ENCODE data around the gene AGTRAP.

The AGTRAP gene

GRCh38 chr1:11731691-11732283 is 4.1 kb upstream of the AGTRAP start:
- no peak overlapping the region for H3K4me3 ChIP-seq (ENCODE audit: low read depth, low read length)
- TF ChIP-seq CTCF (IDR thresholded peaks at IDR 0.05; ENCODE audit: low read depth, low read length), result no peak
- no peak for TF ChIP-seq MYC (IDR thresholded peaks at IDR 0.05; ENCODE audit: low read depth, low read length)
- no peak for TF ChIP-seq MAX (IDR thresholded peaks at IDR 0.05; ENCODE audit: low read depth, low read length)
- no peak for TF ChIP-seq POLR2A (IDR thresholded peaks at IDR 0.05; ENCODE audit: extremely low read depth, insufficient read length)
- no peak for DNase-seq (ENCODE audit: low read depth)

DNA sequence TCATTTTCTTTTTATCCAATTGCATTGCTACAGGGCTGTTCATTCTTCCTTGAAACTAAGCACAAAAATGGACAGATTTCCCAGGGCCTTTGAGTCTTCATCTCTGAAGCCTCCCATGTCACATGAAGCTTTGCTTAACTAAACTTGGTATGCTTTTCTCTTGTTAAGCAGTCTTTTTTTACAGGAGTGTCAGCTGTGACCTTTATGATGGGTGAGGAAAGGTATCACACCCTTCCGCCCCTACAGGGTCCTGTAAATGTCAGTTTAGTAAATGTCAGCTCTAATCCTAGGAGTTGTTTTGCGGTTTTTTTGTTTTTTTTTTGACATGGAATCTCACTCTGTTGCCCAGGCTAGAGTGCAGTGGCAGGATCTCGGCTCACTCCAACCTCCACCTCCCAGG is 2.6 kb upstream of the AGTRAP start:
- no peak for TF ChIP-seq MYC (IDR thresholded peaks at IDR 0.05; ENCODE audit: low read depth, low read length)
- no peak for TF ChIP-seq MAX (IDR thresholded peaks at IDR 0.05; ENCODE audit: low read depth, low read length)
- no peak for TF ChIP-seq CTCF (IDR thresholded peaks at IDR 0.05; ENCODE audit: low read depth, low read length)
- TF ChIP-seq POLR2A (IDR thresholded peaks at IDR 0.05; ENCODE audit: extremely low read depth, insufficient read length), result no peak
- no peak for DNase-seq (ENCODE audit: low read depth)
- no peak overlapping the region for H3K4me3 ChIP-seq (ENCODE audit: low read depth, low read length)

DNA sequence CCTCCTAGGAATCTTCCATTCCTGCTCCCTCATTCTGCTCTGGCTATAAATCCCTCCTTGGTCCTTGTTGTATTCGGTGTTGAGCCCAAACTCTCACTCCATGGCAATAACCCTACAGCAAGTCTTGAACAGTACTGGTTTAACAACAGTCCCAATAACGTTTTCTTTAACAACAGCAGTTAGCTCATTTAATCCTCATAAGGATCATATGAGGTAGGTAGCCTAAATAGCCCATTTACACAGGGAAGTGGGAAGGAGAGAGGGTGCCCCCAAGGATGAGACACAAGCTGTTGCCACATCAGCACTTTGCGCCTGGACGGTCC is 444 bp upstream of the AGTRAP start:
- DNase-seq (ENCODE audit: low read depth), result no peak
- TF ChIP-seq MAX (IDR thresholded peaks at IDR 0.05; ENCODE audit: low read depth, low read length) (no peak), CTCF (IDR thresholded peaks at IDR 0.05; ENCODE audit: low read depth, low read length) (no peak), POLR2A (IDR thresholded peaks at IDR 0.05; ENCODE audit: extremely low read depth, insufficient read length) (no peak), MYC (IDR thresholded peaks at IDR 0.05; ENCODE audit: low read depth, low read length) (no peak)
- H3K4me3 ChIP-seq (ENCODE audit: low read depth, low read length), result peak overlapping the region; percentile 67

- peak; percentile 34 for DNase-seq (ENCODE audit: low read depth)
- no peak for TF ChIP-seq POLR2A (IDR thresholded peaks at IDR 0.05; ENCODE audit: extremely low read depth, insufficient read length)
- peak; percentile 91 for TF ChIP-seq MAX (IDR thresholded peaks at IDR 0.05; ENCODE audit: low read depth, low read length)
- TF ChIP-seq MYC (IDR thresholded peaks at IDR 0.05; ENCODE audit: low read depth, low read length), result peak; percentile 86
- H3K4me3 ChIP-seq (ENCODE audit: low read depth, low read length), result peak overlapping the region; percentile 67
These were observed 1.1 kb downstream of the AGTRAP start for GRCh38 chr1:11736746-11737639.

DNA sequence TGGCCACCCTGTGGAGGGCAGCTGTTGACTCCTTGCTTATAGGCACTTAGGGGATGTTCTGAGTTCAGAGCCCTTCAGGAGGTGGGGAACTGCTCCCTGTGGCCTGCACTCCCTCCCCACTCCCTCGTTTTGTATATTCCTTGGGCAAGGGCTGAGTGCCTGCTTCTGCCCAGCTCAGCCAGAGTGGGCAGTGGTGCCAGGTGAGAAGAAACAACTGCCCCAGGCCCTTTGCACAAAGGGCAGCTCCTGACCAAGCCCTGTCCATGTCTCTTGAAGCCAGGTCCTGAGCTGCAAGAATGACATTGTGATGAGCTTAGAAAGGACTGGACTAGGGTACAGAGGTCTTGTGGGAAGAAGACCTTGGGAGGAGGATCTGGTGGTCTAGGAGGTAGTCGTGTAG is 2.2 kb downstream of the AGTRAP start:
- DNase-seq (ENCODE audit: low read depth), result peak; percentile 22
- TF ChIP-seq MAX (IDR thresholded peaks at IDR 0.05; ENCODE audit: low read depth, low read length), result no peak
- no peak for TF ChIP-seq MYC (IDR thresholded peaks at IDR 0.05; ENCODE audit: low read depth, low read length)
- no peak for TF ChIP-seq CTCF (IDR thresholded peaks at IDR 0.05; ENCODE audit: low read depth, low read length)
- no peak for TF ChIP-seq POLR2A (IDR thresholded peaks at IDR 0.05; ENCODE audit: extremely low read depth, insufficient read length)
- peak overlapping the region; percentile 67 for H3K4me3 ChIP-seq (ENCODE audit: low read depth, low read length)

GRCh38 chr1:11738783-11739182 is 2.8 kb downstream of the AGTRAP start:
- H3K4me3 ChIP-seq (ENCODE audit: low read depth, low read length), result no peak overlapping the region
- peak; percentile 77 for DNase-seq (ENCODE audit: low read depth)
- TF ChIP-seq CTCF (IDR thresholded peaks at IDR 0.05; ENCODE audit: low read depth, low read length), result peak; percentile 23
- TF ChIP-seq MAX (IDR thresholded peaks at IDR 0.05; ENCODE audit: low read depth, low read length), result no peak
